Tibial nerve (tissue), 4 donors: ENCODE measurements around the gene TM9SF3.

Experiments
- EP300 ChIP-seq, 2 donors: sonication (generic); formaldehyde crosslinking; IDR thresholded peaks; one replicate each; pipeline ENCODE4 v1.6.1; 2017; ENCODE audit warnings: antibody characterized with exemption in 2 of 2, mild to moderate bottlenecking in 1 of 2
- TF ChIP-seq, protein P1 (sequence below), 5 experiments: fragments of 200-600 bp in 3 of 5; fragments of 450-650 bp in 2 of 5; sonication (generic) in 3 of 5; IDR thresholded peaks; one replicate each; pipeline ENCODE4 v1.5.1; 2016 to 2019; ENCODE audit warnings: antibody characterized with exemption in 5 of 5, mild to moderate bottlenecking in 3 of 5, moderate library complexity in 2 of 5

- TF ChIP-seq, protein P1, sequence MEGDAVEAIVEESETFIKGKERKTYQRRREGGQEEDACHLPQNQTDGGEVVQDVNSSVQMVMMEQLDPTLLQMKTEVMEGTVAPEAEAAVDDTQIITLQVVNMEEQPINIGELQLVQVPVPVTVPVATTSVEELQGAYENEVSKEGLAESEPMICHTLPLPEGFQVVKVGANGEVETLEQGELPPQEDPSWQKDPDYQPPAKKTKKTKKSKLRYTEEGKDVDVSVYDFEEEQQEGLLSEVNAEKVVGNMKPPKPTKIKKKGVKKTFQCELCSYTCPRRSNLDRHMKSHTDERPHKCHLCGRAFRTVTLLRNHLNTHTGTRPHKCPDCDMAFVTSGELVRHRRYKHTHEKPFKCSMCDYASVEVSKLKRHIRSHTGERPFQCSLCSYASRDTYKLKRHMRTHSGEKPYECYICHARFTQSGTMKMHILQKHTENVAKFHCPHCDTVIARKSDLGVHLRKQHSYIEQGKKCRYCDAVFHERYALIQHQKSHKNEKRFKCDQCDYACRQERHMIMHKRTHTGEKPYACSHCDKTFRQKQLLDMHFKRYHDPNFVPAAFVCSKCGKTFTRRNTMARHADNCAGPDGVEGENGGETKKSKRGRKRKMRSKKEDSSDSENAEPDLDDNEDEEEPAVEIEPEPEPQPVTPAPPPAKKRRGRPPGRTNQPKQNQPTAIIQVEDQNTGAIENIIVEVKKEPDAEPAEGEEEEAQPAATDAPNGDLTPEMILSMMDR (IDR thresholded peaks at IDR 0.05): no peak
- TF ChIP-seq EP300 (IDR thresholded peaks at IDR 0.05): no peak
Observed at GRCh38 chr10:96610817-96611216, 24.0 kb upstream of the TM9SF3 start.
